Measurements from ENCODE around the gene CYP4A22.
"Not testable (repeated sequence)": the region's sequence is repeated elsewhere in the genome, so short reads cannot be mapped to it uniquely, and the experiment has no call there.

Gene CYP4A22, protein sequence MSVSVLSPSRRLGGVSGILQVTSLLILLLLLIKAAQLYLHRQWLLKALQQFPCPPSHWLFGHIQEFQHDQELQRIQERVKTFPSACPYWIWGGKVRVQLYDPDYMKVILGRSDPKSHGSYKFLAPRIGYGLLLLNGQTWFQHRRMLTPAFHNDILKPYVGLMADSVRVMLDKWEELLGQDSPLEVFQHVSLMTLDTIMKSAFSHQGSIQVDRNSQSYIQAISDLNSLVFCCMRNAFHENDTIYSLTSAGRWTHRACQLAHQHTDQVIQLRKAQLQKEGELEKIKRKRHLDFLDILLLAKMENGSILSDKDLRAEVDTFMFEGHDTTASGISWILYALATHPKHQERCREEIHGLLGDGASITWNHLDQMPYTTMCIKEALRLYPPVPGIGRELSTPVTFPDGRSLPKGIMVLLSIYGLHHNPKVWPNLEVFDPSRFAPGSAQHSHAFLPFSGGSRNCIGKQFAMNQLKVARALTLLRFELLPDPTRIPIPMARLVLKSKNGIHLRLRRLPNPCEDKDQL

DNA sequence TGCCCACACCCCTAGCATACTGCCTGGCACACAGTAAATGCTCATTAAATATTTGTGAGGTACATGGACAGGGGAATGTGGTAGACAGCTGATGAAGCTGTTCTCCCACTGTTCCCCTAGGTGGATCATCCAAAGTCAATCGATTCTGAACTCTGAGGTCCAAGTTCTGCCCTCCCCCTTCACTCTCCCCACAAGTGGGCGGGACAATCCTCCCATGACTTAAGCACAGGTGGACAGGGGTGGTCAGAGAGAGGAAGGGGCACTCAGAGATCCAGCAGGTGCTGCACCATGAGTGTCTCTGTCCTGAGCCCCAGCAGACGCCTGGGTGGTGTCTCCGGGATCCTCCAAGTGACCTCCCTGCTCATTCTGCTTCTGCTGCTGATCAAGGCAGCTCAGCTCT, at the start of gene CYP4A22:
TSS of gene CYP4A22 (plus strand) at position 244 of the 400 bp plus-strand sequence. CDS start at position 289, 45 bp downstream.
- no peak for DNase-seq (ENCODE audit: low read depth)

DNA sequence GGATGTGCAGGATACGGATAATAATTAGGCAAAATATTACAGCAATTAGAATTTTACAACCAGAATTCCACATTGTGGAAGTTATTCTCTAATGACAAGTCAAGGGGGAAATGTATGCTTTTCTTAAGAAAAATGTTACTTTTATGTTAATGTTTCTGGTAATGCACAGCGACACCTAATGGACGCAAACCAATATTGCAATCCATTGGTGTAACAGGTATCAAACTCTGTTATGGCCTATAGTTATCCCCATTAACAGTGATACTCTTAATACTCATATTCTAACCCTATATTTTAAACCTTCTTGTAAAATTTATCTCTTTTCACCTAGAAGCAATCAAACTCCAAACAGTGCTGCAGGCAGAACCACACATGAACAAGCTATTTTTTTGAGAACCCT, 47.9 kb upstream of the CYP4A22 start:
- DNase-seq (ENCODE audit: low read depth), result not testable (repeated sequence)

DNA sequence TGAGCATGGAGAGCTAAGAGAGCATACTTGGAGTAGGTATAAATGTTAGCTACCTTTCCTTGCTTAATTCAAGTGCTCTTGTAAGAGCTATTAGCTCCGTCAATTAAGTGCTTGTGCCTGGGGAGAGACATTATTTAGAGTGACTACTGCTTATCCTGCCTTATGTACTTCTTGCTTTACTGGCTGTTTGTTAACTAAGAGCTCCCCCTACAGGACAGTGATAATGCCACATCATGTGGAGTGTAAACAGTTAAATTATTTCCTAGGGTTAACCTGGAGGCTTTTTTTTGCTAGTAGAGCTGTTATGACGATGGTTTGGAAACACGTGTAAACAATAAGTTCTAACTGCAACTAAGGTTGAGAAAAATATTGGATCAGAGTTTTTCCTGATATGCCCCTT, 45.8 kb upstream of the CYP4A22 start:
- DNase-seq (ENCODE audit: low read depth), result not testable (repeated sequence)

DNA sequence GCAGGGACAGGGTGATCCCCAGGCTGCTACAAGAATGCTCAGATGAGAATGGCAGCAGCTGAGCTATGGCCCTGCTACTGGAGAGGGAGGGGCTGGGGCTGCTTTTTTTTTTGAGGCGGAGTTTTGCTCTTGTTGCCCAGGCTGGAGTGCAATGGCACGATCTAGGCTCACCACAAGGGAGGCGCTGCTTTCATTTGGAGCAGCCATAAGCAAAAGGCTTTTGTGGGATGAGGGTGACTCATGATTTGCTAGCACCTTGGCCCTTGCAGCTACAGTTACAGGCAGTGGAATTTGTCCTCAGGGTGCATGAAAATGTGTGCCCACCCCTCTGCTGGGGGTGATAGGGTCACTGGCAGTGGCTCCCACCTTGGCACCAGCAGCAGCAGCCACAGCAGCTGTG, 32.4 kb upstream of the CYP4A22 start:
- no peak for DNase-seq (ENCODE audit: low read depth)

DNA sequence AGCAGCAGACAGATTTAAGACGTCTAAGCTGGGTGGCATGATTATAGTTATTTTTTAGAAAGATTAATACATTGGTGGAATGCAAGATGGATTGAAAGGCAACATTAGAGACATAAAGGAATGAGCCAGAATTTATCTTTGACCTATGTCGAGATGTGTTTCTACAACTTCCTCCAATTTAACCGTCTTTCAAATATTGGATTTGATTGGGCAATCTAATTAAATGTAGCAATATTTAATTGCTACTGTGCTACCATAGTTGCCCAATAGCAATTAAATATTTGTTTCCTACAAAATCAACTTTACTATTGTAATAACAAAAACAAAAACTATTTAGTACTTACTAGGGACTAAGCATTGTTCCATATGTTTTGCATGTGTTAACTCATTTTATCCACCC, 30.4 kb upstream of the CYP4A22 start:
- DNase-seq (ENCODE audit: low read depth), result no peak

DNA sequence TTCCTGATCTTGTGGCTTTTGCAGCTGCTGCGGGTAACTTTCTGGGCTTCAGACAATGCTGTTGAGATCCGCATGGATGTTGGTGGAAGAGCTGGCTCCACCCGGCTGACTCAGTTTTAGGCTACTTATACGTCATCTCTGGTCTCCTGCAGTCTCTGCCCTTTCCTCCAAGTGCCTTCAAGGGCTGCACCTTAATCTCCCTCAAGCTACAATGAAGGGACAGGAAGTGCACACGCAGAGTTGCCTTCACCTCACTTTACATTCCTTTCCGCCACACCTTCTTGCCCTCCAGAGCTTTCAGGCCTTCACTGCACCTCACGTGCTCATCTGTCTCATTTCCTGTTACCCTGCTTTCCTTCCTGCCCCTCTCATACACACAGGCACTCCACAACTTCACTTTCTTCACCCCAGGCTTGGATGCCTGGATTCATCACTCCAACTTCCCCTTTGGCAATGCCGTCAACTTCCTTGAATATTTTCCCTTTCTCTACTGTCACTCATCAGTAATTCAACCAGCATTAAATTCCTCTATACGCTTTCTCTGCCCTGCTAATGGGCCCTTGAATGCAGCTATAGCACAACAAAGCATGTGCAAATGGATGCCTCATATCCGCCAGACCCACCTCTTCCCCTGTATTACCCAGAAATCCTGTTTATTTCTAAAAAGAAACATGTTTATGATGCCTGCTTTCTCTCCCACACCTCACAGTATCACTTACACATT, 29.2 kb upstream of the CYP4A22 start:
- not testable (repeated sequence) for DNase-seq (ENCODE audit: low read depth)

DNA sequence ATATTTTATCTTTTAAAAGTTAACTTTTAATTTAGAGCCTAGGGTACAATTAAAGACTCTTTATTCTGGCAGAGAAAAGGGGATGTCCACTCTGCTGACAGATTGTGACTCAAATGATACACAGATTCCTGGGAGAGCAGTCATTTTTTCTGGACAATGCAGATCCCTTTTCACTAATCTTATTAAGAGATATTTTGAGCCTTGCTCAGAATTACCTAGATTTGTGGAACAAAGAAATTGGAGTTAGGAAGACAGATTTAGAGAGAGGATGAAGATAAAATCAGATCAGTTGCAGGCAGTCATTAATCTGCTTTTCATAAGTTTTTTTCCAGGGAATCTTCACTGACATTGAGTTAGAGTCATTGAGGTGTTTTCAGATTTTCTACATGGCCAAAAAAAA, 27.8 kb upstream of the CYP4A22 start:
- DNase-seq (ENCODE audit: low read depth), result not testable (repeated sequence)

DNA sequence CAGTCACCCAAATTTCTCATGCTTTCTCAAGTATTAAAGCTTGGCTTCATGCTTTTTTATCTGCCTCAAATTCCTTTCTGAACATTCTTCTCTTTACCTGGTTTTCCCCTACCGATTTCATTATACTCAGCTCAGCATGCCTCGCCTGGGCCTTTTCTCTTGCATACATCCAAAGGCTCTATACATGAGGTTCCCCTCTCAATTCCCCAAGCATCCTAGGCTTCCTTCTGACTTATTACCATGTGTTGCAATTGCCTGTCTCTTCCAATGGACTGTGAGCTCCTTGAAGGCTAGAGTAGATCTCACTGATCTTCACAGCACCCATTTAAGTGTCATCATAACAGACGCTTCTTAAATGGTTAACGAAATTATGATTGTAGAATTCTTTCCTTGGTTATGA, 24.1 kb upstream of the CYP4A22 start:
- DNase-seq (ENCODE audit: low read depth), result no peak

DNA sequence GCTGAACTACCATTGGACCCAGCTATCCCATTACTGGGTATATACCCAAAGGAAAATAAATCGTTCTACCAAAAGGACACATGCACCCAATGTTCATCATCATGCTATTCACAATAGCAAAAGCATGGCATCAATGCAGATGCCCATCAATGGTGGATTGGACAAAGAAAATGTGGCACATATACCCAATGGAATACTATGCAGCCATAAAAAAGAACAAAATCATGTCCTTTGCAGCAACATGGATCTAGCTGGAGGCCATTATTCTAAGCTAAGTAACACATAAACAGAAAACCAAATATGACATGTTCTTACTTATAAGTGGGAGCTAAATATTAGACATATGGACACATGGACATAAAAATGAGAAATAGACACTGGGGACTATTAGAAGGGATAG, 16.2 kb upstream of the CYP4A22 start:
- DNase-seq (ENCODE audit: low read depth), result not testable (repeated sequence)

DNA sequence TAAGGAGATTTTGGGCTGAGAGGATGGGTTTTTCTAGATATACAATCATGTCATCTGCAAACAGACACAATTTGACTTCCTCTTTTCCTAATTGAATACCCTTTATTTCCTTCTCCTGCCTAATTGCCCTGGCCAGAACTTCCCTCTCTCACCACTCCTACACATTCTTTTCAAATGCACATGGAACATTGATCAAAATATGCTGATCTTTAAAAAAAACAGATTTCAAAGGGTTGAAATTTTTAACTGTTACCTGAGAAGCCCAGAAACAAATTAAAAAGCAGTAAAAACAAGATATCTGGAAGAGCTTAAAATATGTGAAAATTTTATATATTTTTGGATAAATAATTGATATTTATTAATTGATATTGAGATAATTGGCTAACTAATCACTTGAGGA, 12.4 kb upstream of the CYP4A22 start:
- not testable (repeated sequence) for DNase-seq (ENCODE audit: low read depth)

DNA sequence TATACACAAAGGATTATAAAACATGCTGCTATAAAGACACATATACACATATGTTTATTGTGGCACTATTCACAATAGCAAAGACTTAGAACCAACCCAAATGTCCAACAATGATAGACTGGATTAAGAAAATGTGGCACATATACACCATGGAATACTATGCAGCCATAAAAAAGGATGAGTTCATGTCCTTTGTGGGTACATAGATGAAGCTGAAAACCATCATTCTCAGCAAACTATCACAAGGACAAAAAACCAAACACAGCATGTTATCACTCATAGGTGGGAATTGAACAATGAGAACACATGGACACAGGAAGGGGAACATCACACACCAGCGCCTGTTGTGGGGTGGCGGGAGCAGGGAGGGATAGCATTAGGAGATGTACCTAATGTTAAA, 10.2 kb upstream of the CYP4A22 start:
- not testable (repeated sequence) for DNase-seq (ENCODE audit: low read depth)

DNA sequence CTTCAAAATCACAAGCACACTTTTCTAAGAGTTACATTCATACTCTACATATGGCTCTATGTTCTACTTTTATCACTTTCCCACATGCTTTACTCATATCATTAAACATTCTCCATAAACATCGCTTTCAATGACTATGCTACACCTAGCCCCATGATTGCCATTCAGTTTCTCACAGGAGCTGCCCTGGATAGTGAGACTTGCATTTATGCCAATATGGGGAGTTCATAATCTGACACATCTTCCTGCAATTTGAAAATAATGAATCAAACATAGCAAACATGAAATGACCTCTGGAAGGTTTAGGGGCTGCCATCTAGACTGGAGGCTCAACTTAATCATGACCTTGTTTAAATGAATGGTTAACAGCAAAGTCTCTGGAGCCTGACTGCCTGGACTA, 9.0 kb upstream of the CYP4A22 start:
- DNase-seq (ENCODE audit: low read depth), result no peak

DNA sequence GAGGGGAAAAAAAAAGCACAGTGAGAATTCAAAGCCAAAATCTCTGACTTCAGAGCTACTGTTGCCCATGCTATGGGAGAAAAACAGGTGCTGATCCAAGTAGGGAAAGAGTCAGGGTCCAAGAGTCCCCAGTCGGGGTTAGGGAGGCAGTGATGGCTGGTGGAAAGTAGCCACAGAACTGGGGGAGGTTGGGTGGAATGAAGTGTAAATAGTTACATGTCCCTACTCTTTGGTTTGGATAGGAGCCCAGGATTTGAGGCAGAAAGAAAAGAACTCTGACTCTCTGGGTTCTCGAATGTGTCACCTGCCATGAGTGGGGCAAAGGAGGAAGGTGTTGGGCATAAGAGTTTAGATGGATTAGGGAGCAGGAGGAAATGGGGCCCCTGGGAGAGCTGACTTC, 8.4 kb upstream of the CYP4A22 start:
- DNase-seq (ENCODE audit: low read depth), result not testable (repeated sequence)

DNA sequence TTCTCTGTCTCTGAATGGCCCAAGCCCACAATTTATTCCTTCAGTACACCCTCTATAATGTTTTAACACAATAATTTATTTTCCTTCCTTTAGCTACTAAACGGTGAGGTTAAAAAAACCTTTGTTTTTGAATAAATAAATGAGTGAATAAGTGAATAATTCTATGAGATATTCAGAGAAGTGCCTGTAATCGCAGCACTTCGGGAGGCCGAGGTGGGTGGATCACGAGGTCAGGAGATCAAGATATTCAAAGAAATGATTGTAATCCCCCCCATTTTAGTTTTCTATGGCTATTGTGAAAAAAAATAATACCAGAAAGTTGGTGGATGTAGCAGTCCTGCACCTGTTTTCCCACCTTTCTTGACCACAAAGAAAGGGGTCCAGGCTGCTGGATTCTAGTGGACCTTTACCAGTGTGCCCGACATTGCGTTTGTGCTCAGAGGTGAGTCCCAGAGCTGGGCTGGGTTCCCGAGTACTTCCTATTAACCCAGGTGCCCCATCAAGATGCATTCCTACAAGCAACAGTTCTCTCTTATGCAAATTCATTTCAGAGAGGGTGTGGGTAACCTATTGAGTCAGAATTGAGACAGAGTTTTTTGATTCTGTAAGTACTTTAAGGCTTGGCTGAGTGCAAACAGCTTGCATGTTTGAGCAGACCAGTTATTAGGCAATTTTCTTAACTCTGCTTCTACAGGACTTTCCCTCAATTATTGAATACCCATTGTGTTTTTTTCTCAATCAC, 7.6 kb upstream of the CYP4A22 start:
- not testable (repeated sequence) for DNase-seq (ENCODE audit: low read depth)

DNA sequence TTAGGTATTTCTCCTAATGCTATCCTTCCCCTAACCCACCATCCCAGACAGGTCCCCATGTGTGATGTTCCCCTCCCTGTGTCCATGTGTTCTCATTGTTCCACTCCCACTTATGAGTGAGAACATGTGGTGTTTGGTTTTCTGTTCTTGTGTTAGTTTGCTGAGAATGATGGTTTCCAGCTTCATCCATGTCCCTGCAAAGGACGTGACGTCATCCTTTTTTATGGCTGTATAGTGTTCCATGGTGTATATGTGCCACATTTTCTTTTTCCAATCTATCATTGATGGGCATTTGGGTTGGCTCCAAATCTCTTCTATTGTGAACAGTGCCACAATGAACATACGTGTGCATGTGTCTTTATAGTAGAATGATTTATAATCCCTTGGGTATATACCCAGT, 4.6 kb upstream of the CYP4A22 start:
- not testable (repeated sequence) for DNase-seq (ENCODE audit: low read depth)

DNA sequence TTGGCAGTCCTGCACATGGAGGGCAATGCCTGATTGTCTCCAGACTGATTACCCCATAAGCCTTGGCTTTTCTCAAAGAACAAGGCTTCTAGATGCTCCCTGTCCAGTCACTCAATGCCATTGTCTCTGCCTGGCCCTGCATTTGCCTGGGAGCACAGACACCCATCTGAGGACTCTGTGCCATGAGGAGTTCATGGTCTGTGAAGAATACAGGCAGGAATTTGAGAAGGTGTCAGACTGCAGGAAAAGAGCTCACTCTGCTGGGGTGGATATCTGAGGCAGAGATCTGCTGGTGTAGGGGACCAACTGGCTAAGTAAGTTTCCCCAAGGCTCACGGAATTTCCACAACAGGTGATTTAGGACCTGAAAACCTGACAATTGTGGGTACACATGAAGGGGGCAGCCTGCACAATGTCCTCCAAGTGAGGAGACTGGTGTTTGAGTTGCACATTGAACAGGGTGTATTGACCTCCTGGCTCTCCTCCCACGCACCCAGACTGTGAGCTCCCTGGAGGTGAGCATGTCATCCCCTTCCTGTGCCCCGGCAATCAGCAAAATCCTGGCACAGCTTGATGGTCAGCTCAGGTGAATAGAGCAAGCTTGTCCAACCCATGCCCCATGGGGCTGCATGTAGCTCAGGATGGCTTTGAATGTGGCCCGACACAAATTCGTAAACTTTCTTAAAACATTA, 829 bp downstream of the CYP4A22 start:
- DNase-seq (ENCODE audit: low read depth), result no peak

DNA sequence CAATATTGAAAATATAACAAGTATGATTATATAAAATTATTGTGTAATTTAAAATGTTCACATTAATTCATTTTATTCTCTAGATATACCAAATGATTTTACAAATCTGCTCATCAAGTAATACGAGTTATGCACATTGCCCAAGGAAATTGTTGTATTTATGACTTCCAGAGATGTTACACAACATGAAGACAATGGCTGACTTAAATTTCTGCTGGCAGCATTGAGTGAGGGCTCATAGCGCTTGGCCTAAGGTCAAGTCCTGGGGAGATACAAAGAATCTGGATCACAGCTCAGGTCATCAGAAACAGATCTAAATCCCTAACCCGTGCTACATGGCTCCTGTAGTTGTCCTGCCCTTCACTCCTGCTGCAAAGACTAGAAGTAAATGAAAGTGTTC, 3.1 kb downstream of the CYP4A22 start:
- not testable (repeated sequence) for DNase-seq (ENCODE audit: low read depth)

DNA sequence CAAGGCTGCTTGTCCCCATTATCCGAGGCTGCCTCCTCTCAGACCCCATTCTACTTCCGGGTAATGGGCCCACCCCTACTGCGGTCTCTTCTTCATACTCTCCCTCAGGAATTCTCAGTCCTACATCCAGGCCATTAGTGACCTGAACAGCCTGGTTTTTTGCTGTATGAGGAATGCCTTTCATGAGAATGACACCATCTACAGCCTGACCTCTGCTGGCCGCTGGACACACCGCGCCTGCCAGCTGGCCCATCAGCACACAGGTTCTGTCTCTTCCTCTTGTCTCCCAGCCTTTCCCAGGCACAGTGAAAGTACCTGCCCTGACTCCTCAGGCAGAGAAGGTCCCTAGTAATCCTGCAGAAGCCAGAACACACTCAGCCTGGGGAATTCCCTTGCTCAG, 6.4 kb downstream of the CYP4A22 start:
- not testable (repeated sequence) for DNase-seq (ENCODE audit: low read depth)

DNA sequence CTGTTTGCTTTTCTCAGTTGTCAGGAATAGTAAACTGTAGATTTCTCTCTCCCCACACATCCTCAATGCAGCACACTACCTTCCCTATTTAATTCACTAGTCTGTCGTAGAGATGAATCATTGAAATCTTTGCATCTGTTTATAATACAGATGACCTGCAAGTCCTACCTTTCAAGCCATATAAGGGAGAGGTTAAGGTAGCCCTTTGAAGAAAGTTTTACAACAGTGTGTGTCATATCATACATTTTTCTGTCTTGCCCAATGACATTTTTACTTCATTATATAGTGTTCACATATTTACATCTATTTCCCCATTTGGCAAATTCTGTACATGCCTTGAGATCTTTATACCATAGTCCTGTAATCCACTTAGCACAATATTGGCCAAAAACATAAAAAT, 9.3 kb downstream of the CYP4A22 start:
- not testable (repeated sequence) for DNase-seq (ENCODE audit: low read depth)

DNA sequence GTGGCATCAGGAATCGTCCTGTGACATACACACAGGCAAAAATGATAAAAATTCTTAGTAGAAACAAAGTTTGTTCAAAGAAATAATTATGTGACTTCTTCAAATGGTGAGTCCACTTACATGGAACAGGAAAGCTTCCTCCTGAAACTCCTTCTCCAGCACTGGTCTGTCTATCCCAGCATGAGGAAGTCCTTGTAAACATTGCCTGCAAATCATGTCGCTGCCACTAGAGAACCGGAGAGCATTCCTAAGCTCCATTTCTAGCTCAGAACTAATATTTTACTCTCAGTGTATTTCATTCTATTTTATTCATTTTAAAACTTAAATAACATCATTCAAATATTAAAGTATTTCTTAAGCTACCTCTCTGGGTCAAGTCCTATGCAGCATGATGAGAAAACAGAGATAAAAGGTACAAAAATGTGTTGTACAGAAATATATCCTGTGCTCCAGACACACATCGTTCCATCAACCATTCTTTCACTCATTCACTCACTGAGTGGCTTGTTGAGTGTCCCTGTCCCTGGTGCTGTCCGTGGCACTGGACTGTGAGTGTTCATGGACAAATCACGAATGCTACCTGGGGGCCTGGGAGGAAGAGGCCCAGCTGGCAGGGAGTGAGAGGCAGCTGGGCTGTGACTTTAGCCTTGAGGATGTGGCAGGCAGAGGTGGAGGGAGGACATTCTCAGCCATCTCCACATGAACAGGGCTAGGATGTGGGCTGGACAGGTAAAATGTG, 10.0 kb downstream of the CYP4A22 start:
- no peak for DNase-seq (ENCODE audit: low read depth)

DNA sequence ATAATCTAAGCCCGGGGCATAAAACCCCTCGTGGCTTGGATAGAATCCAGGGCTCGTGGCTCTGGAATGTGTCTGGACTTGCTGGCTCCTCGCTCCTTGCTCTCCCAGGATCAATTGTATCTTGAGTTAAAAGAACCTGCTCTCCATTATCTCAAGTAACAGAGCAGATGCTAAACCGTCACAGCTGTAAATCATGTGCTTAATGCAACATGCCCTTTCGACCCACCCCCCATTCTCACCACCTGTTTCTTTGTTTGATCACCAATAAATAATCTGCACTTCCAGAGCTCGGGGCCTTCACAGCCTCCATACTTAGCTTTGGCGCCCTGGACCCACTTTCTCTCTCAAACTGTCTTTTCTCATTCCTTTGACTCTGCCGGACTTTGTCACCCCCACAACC, 11.9 kb downstream of the CYP4A22 start:
- not testable (repeated sequence) for DNase-seq (ENCODE audit: low read depth)

Measured in HS-5 (cell line).